H1 (cell line): ENCODE measurements around the gene FOXI1. TPM values are rescaled to one million over a fixed set of nuclear protein-coding genes. Genes with fewer than 3 reads are reported as not detected.

ENCODE experiments used
- GTF2F1 ChIP-seq: IDR thresholded peaks from 2 replicates; pipeline ENCODE4 v1.6.1; 2012; ENCODE audit warnings: low read depth, low read length, improper control_type of control experiment, borderline replicate concordance
- MAFK ChIP-seq: IDR thresholded peaks from 2 replicates; pipeline ENCODE4 v1.6.1; 2012; ENCODE audit warnings: low read depth, mild to moderate bottlenecking, improper control_type of control experiment, low read length
- SIX5 ChIP-seq: IDR thresholded peaks from 2 replicates; pipeline ENCODE4 v1.6.1; 2011; ENCODE audit warnings: mild to moderate bottlenecking, low read depth, low read length
- TBP ChIP-seq: IDR thresholded peaks from 2 replicates; pipeline ENCODE4 v1.6.1; 2011; ENCODE audit warnings: low read depth, low read length, improper control_type of control experiment
- YY1 ChIP-seq: IDR thresholded peaks from 2 replicates; pipeline ENCODE4 v1.6.1; 2011; ENCODE audit warnings: low read depth, mild to moderate bottlenecking, low read length
- polyA plus RNA-seq, 7 experiments: library from polyadenylated mRNA; depleted of rRNA in 3 of 7; stranded (reverse) in 5 of 7; unstranded in 2 of 7; fragments of >200 nt in 5 of 7; fragments of 200-250 nt in 2 of 7; gene quantifications; 1 replicate in 5 of 7; 2 replicates in 1 of 7; 4 replicates in 1 of 7; pipeline versions ENCODE4 v1.2.1 to v1.2.3, GENCODE V29; 2011 to 2013; ENCODE audit warnings: missing spikeins in 2 of 7, mixed read lengths in 2 of 7
- total RNA-seq: library from RNA; stranded (reverse); fragmentation: NEBNext Ultra II Directional; extraction: Animal tissue kit (Norgen Biotek cat#: 25700); gene quantifications from 2 replicates; pipeline ENCODE4 v1.2.1, GENCODE V29; 2021
- TF ChIP-seq, protein P1 (sequence below): fragments of 300-600 bp; sonication (generic); IDR thresholded peaks from 2 replicates; pipeline ENCODE4 v1.7.1; 2012; ENCODE audit warnings: low read length, moderate library complexity, mild to moderate bottlenecking, inconsistent platforms; ENCODE audit not compliant: insufficient replicate concordance

Gene FOXI1
- total and polyA plus RNA-seq, 2 of the 8 experiments (the other 6 are each of a cell fraction or from before 2014, with no cell fraction given): not detected

DNA sequence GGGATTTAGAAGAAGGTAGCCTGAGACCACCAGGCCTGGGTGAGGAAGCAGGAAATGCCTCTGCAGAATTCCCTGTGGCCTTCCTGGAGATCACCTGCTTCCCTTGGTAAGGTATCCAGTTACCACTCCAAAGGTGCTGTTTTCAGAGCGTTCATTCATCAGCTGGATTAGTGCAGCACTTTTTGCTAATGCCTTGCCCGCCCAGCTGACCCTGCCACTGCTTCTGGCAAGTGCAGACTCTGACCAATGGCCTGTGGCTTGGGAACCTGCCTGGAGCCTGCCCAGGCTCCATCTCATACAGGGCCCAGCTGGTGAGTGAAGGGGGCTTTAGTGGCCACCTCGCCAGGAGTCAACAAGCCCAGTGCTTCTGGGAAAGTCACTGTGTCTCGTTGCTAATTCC lies 48.6 kb downstream of the FOXI1 start (continued):
- TF ChIP-seq, protein P1, sequence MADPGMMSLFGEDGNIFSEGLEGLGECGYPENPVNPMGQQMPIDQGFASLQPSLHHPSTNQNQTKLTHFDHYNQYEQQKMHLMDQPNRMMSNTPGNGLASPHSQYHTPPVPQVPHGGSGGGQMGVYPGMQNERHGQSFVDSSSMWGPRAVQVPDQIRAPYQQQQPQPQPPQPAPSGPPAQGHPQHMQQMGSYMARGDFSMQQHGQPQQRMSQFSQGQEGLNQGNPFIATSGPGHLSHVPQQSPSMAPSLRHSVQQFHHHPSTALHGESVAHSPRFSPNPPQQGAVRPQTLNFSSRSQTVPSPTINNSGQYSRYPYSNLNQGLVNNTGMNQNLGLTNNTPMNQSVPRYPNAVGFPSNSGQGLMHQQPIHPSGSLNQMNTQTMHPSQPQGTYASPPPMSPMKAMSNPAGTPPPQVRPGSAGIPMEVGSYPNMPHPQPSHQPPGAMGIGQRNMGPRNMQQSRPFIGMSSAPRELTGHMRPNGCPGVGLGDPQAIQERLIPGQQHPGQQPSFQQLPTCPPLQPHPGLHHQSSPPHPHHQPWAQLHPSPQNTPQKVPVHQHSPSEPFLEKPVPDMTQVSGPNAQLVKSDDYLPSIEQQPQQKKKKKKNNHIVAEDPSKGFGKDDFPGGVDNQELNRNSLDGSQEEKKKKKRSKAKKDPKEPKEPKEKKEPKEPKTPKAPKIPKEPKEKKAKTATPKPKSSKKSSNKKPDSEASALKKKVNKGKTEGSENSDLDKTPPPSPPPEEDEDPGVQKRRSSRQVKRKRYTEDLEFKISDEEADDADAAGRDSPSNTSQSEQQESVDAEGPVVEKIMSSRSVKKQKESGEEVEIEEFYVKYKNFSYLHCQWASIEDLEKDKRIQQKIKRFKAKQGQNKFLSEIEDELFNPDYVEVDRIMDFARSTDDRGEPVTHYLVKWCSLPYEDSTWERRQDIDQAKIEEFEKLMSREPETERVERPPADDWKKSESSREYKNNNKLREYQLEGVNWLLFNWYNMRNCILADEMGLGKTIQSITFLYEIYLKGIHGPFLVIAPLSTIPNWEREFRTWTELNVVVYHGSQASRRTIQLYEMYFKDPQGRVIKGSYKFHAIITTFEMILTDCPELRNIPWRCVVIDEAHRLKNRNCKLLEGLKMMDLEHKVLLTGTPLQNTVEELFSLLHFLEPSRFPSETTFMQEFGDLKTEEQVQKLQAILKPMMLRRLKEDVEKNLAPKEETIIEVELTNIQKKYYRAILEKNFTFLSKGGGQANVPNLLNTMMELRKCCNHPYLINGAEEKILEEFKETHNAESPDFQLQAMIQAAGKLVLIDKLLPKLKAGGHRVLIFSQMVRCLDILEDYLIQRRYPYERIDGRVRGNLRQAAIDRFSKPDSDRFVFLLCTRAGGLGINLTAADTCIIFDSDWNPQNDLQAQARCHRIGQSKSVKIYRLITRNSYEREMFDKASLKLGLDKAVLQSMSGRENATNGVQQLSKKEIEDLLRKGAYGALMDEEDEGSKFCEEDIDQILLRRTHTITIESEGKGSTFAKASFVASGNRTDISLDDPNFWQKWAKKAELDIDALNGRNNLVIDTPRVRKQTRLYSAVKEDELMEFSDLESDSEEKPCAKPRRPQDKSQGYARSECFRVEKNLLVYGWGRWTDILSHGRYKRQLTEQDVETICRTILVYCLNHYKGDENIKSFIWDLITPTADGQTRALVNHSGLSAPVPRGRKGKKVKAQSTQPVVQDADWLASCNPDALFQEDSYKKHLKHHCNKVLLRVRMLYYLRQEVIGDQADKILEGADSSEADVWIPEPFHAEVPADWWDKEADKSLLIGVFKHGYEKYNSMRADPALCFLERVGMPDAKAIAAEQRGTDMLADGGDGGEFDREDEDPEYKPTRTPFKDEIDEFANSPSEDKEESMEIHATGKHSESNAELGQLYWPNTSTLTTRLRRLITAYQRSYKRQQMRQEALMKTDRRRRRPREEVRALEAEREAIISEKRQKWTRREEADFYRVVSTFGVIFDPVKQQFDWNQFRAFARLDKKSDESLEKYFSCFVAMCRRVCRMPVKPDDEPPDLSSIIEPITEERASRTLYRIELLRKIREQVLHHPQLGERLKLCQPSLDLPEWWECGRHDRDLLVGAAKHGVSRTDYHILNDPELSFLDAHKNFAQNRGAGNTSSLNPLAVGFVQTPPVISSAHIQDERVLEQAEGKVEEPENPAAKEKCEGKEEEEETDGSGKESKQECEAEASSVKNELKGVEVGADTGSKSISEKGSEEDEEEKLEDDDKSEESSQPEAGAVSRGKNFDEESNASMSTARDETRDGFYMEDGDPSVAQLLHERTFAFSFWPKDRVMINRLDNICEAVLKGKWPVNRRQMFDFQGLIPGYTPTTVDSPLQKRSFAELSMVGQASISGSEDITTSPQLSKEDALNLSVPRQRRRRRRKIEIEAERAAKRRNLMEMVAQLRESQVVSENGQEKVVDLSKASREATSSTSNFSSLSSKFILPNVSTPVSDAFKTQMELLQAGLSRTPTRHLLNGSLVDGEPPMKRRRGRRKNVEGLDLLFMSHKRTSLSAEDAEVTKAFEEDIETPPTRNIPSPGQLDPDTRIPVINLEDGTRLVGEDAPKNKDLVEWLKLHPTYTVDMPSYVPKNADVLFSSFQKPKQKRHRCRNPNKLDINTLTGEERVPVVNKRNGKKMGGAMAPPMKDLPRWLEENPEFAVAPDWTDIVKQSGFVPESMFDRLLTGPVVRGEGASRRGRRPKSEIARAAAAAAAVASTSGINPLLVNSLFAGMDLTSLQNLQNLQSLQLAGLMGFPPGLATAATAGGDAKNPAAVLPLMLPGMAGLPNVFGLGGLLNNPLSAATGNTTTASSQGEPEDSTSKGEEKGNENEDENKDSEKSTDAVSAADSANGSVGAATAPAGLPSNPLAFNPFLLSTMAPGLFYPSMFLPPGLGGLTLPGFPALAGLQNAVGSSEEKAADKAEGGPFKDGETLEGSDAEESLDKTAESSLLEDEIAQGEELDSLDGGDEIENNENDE: no peak
- TF ChIP-seq MAFK: no peak
- no peak for TF ChIP-seq YY1
- TF ChIP-seq GTF2F1: no peak
- no peak for TF ChIP-seq TBP
- no peak for TF ChIP-seq SIX5
